Measurements from ENCODE around the gene FBXO5. TPM values are rescaled to one million over a fixed set of nuclear protein-coding genes. Genes with fewer than 3 reads are reported as not detected.
A peak's percentile ranks its signal among the peaks of the same experiment; 100 is the strongest.

The FBXO5 gene
- polyA plus RNA-seq, 1 donor (not counting 4 experiments of a cell fraction or from before 2014, with no cell fraction given): 9.0 TPM

DNA sequence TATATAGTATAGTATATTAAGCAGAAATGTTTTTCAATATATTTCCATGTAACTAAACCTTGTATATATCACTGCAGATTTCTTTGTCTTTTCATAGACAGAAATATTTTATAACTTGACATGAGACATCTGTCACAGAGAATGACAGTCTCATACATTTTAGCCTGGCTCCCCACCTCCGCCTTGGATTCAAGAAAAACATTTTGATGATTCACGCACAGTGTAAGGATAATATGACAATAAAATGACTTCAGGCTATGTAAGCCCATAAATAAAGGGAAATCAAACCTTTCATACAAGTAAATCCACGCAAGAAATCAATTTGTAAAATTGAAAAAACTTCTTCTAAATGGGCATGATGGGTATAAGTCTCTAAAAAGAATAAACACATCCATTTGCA, 36.4 kb downstream of the FBXO5 start:
- no peak for DNase-seq (ENCODE audit: low read depth, low spot score)
- H3K9me3 ChIP-seq (ENCODE audit: control insufficient read depth, low read depth, low read length): no peaks in the 10 kb centered on the region
- no peak overlapping the region for H3K4me2 ChIP-seq (ENCODE audit: control insufficient read depth, extremely low read depth, insufficient read depth, low read depth, low read length)
- H3K27me3 ChIP-seq (ENCODE audit: control insufficient read depth, extremely low read depth, insufficient read depth, low read length): no peaks in the 10 kb centered on the region
- no peaks in the 10 kb centered on the region for H3K36me3 ChIP-seq (ENCODE audit: control insufficient read depth in 2 of 2, extremely low read depth in 1 of 2, insufficient read depth in 2 of 2, low read length in 2 of 2)
- no peaks in the 10 kb centered on the region for H4K20me1 ChIP-seq (ENCODE audit: control insufficient read depth, extremely low read depth, insufficient read depth, low read length)
- H3K79me2 ChIP-seq (ENCODE audit: control insufficient read depth, insufficient read depth, low read length): no peaks in the 10 kb centered on the region
- dilution Hi-C loops (cut with MboI; ENCODE audit: extremely low pct_ligation_motif_present, low sequenced_read_pairs): no loop called here
- no peak for FAIRE-seq
- no peak overlapping the region for H3K27ac ChIP-seq (ENCODE audit: control insufficient read depth, insufficient read depth, low read length)
- no peak overlapping the region for H3K9ac ChIP-seq (ENCODE audit: control insufficient read depth, extremely low read depth, insufficient read depth, low read length)
- no peak for TF ChIP-seq EZH2 (IDR thresholded peaks at IDR 0.05; ENCODE audit: low read length)
- TF ChIP-seq, protein P1, sequence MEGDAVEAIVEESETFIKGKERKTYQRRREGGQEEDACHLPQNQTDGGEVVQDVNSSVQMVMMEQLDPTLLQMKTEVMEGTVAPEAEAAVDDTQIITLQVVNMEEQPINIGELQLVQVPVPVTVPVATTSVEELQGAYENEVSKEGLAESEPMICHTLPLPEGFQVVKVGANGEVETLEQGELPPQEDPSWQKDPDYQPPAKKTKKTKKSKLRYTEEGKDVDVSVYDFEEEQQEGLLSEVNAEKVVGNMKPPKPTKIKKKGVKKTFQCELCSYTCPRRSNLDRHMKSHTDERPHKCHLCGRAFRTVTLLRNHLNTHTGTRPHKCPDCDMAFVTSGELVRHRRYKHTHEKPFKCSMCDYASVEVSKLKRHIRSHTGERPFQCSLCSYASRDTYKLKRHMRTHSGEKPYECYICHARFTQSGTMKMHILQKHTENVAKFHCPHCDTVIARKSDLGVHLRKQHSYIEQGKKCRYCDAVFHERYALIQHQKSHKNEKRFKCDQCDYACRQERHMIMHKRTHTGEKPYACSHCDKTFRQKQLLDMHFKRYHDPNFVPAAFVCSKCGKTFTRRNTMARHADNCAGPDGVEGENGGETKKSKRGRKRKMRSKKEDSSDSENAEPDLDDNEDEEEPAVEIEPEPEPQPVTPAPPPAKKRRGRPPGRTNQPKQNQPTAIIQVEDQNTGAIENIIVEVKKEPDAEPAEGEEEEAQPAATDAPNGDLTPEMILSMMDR (optimal IDR thresholded peaks at IDR 0.05 in 1 of 3, IDR thresholded peaks at IDR 0.05 in 1 of 3, conservative IDR thresholded peaks at IDR 0.05 in 1 of 3; ENCODE audit: extremely low read depth in 1 of 3, insufficient read depth in 2 of 3, low read length in 3 of 3): no peak
- no peak overlapping the region for H3K4me3 ChIP-seq (ENCODE audit: control insufficient read depth in 2 of 3, extremely low read depth in 1 of 3, insufficient read depth in 2 of 3, low read depth in 1 of 3, low read length in 3 of 3)
- peaks cover 10% of the 10 kb centered on the region for H3K4me1 ChIP-seq (ENCODE audit: control insufficient read depth, extremely low read depth, insufficient read depth, low read length)
- no peaks in the 10 kb centered on the region for H3K9me1 ChIP-seq (ENCODE audit: control insufficient read depth, extremely low read depth, insufficient read depth, low read length)
- no peak overlapping the region for H2AFZ ChIP-seq (ENCODE audit: control insufficient read depth, low read length)

- DNase-seq (ENCODE audit: low read depth, low spot score): peak; percentile 42
- peak; percentile 49 for FAIRE-seq
- no peak overlapping the region for H3K4me2 ChIP-seq (ENCODE audit: control insufficient read depth, extremely low read depth, insufficient read depth, low read depth, low read length)
Observed at GRCh38 chr6:152943260-152943897, 39.5 kb downstream of the FBXO5 start.

More at GRCh38 chr6:152943260-152943897, 39.5 kb downstream of the FBXO5 start:
- Histone ChIP-seq H3K9me1 (ENCODE audit: control insufficient read depth, extremely low read depth, insufficient read depth, low read length) (no peaks in the 10 kb centered on the region), H3K36me3 (ENCODE audit: control insufficient read depth in 2 of 2, extremely low read depth in 1 of 2, insufficient read depth in 2 of 2, low read length in 2 of 2) (no peaks in the 10 kb centered on the region), H3K79me2 (ENCODE audit: control insufficient read depth, insufficient read depth, low read length) (no peaks in the 10 kb centered on the region), H3K27me3 (ENCODE audit: control insufficient read depth, extremely low read depth, insufficient read depth, low read length) (no peaks in the 10 kb centered on the region), H3K9me3 (ENCODE audit: control insufficient read depth, low read depth, low read length) (no peaks in the 10 kb centered on the region), H3K27ac (ENCODE audit: control insufficient read depth, insufficient read depth, low read length) (no peak overlapping the region), H4K20me1 (ENCODE audit: control insufficient read depth, extremely low read depth, insufficient read depth, low read length) (no peaks in the 10 kb centered on the region), H3K4me3 (ENCODE audit: control insufficient read depth in 2 of 3, extremely low read depth in 1 of 3, insufficient read depth in 2 of 3, low read depth in 1 of 3, low read length in 3 of 3) (no peak overlapping the region), H2AFZ (ENCODE audit: control insufficient read depth, low read length) (no peak overlapping the region), H3K9ac (ENCODE audit: control insufficient read depth, extremely low read depth, insufficient read depth, low read length) (no peak overlapping the region), H3K4me1 (ENCODE audit: control insufficient read depth, extremely low read depth, insufficient read depth, low read length) (peaks cover 10% of the 10 kb centered on the region)
- no peak for TF ChIP-seq EZH2 (IDR thresholded peaks at IDR 0.05; ENCODE audit: low read length)
- TF ChIP-seq, protein P1 (optimal IDR thresholded peaks at IDR 0.05 in 1 of 3, IDR thresholded peaks at IDR 0.05 in 1 of 3, conservative IDR thresholded peaks at IDR 0.05 in 1 of 3; ENCODE audit: extremely low read depth in 1 of 3, insufficient read depth in 2 of 3, low read length in 3 of 3): no peak
- dilution Hi-C loops (cut with MboI; ENCODE audit: extremely low pct_ligation_motif_present, low sequenced_read_pairs): no loop called here
